Fibroblast of upper back skin (primary cell): ENCODE results near the gene HSD3B7.
A peak's percentile ranks its signal among the peaks of the same experiment; 100 is the strongest.

Source experiments
- DNase-seq: peaks from one replicate; pipeline ENCODE4 v3.0.0-alpha.2; 2013

The HSD3B7 gene

DNA sequence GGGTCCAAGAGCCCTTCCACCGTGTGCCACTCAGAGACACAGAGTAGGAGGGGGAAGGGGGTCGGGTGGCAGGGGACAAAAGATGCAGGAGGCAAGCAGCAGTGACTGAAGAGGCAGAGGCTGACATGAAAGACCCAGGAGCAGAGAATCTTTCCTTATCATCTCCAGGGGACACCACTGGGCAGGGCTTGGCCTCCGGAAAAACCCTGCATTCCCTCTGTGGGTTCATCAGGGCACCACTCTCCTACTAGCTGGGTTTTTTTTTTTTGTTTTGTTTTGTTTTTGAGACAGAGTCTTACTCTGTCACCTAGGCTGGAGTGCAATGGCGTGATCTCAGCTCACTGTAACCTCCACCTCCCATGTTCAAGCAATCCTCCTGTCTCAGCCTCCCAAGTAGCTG, 46.3 kb downstream of the HSD3B7 start:
- no peak for DNase-seq

DNA sequence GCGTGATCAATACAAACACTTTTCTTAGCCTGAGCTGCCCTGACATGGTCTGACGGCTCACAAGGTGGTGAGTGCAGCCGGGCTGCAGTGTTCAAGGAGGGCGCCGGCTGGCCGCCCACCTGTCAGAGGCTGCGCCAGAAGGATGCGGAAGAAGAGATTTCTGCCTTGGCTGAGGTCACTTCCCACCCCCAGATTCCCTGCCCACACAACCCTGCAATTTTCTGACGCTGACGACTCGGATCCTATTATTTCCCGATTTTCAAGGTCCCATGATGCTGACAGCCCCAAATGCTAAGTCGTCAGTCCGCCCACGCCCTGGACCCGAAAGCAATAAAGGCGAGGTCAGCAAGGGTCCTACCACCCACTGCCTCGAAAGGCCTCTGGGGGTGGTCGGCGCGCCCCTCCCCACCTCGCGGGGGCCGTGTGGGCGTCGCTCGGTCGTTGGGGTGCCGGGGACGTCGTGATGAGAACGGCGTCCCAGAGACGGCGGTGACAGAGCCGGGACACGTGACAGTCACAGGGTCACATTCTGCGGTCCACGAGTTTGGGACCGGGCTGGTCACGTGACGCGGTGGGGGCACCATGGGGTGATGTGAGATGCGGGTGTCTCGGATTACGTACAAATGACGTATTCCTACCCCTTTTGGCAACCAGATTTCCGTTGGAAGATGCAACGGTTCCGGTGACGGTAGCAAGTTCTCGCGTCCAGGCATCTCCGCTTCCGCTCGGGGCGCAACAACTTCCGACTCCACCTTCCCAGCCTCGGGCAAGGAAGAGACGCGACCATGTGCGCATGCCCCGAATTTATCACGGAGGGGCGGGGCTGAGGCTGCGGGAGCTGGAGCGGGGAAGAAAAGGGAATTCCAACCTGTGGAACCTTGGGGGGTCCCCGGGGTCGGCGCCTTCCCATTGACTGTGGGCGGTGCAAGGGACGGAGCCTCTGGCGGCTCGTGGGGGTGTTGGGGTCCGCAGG, 48.0 kb downstream of the HSD3B7 start, which contains the start of gene STX4:
STX4 (plus strand) TSS at position 823 of the 973 bp plus-strand sequence. CDS start 248 bp downstream, outside the sequence.
- peak; percentile 97 for DNase-seq

DNA sequence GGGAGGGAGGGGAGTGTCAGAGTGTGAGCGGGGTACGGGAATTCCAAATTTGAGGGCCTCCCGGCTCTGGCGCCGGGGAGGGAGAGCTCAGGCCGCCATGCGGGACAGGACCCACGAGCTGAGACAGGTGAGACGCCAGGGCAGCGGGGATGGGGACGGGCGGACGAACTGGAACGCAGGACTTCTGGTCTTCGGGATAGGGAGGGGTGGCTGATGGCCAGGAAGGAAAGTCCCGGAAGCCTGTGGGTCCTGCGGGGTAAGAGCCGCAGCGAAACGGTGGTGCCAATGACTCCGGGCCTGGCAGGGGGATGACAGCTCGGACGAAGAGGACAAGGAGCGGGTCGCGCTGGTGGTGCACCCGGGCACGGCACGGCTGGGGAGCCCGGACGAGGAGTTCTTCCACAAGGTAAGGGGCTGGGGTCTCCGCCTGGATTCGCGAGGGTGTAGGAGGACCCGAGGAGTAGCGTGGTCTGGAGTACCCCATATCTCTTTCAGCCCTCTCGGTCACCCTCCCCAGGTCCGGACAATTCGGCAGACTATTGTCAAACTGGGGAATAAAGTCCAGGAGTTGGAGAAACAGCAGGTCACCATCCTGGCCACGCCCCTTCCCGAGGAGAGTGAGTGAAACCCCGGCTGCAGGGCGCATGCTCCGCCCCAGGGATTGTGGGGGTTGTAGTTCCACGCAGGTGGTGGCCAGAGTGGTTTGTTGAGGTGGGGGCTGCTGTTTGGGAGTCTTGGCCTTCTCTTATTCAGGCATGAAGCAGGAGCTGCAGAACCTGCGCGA, 48.9 kb downstream of the HSD3B7 start:
- DNase-seq, result peak; percentile 76

DNA sequence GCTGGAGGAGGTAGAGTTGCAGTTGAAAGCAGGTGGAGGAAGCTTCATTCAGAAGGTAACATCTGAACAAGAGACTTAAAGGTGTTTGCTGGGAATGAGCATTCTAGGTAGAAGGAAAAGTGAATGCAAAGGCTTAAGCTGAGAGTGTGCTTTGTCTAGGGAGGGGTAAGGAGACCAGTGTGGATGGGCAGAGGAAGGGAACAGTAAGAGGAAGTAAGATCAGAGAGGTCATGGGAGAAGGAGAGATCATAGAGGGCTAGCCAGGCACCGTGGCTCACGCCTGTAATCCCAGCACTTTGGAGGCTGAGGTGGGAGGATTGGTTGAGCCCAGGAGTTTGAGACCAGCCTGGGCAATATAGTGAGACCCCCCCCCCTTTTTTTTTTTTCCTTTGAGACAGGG, 51.7 kb downstream of the HSD3B7 start:
- DNase-seq, result no peak
